GM21717 (cell line): ENCODE data around the gene LCLAT1.
"Not testable (repeated sequence)": the region's sequence is repeated elsewhere in the genome, so short reads cannot be mapped to it uniquely, and the experiment has no call there.

Experiments
- ATAC-seq: cut with Tn5 transposase; IDR thresholded peaks from one replicate; pipeline ENCODE4 v1.9.1; 2021; ENCODE audit warnings: mild to moderate bottlenecking, moderate library complexity; ENCODE audit not compliant: unreplicated experiment

Gene LCLAT1

GRCh38 chr2:30484995-30485394 lies 37.9 kb downstream of the LCLAT1 start:
- no peak for ATAC-seq

- ATAC-seq, result no peak
Observed at GRCh38 chr2:30486655-30487054, 39.6 kb downstream of the LCLAT1 start.

- ATAC-seq, result no peak
Observed at GRCh38 chr2:30487603-30488002, 40.6 kb downstream of the LCLAT1 start.

GRCh38 chr2:30488012-30488659 lies 41.1 kb downstream of the LCLAT1 start:
- no peak for ATAC-seq

GRCh38 chr2:30491225-30491624 lies 44.2 kb downstream of the LCLAT1 start:
- ATAC-seq, result no peak

GRCh38 chr2:30492185-30492584 lies 45.1 kb downstream of the LCLAT1 start:
- ATAC-seq, result no peak

- ATAC-seq, result no peak
Observed at GRCh38 chr2:30492619-30493018, 45.6 kb downstream of the LCLAT1 start.

GRCh38 chr2:30493440-30493839 lies 46.4 kb downstream of the LCLAT1 start:
- ATAC-seq, result no peak

- not testable (repeated sequence) for ATAC-seq
Observed at GRCh38 chr2:30495896-30496295, 48.9 kb downstream of the LCLAT1 start.

- ATAC-seq, result no peak
Observed at GRCh38 chr2:30499681-30500080, 52.6 kb downstream of the LCLAT1 start.

GRCh38 chr2:30500699-30501098 lies 53.7 kb downstream of the LCLAT1 start:
- ATAC-seq, result no peak

- no peak for ATAC-seq
Observed at GRCh38 chr2:30502310-30502709, 55.3 kb downstream of the LCLAT1 start.

GRCh38 chr2:30503007-30503694 lies 56.1 kb downstream of the LCLAT1 start:
- ATAC-seq, result no peak

- ATAC-seq, result no peak
Observed at GRCh38 chr2:30503695-30504052, 56.6 kb downstream of the LCLAT1 start.

- no peak for ATAC-seq
Observed at GRCh38 chr2:30504731-30505130, 57.7 kb downstream of the LCLAT1 start.

- no peak for ATAC-seq
Observed at GRCh38 chr2:30505500-30506180, 58.6 kb downstream of the LCLAT1 start.

- ATAC-seq, result not testable (repeated sequence)
Observed at GRCh38 chr2:30507460-30507859, 60.4 kb downstream of the LCLAT1 start.

- ATAC-seq, result no peak
Observed at GRCh38 chr2:30509716-30510115, 62.7 kb downstream of the LCLAT1 start.

GRCh38 chr2:30510409-30510808 lies 63.4 kb downstream of the LCLAT1 start:
- no peak for ATAC-seq

- no peak for ATAC-seq
Observed at GRCh38 chr2:30511122-30512083, 64.4 kb downstream of the LCLAT1 start.
